GM23338 (cell line): Measurements from ENCODE around the gene FTH1. TPM values are rescaled to one million over a fixed set of nuclear protein-coding genes. Genes with fewer than 3 reads are reported as not detected.

Source experiments
- ATAC-seq: fragments of 200-7000 bp; cut with Tn5 transposase; 3 replicates; pipeline ENCODE4 v1.9.1; 2020
- DNase-seq: peaks from one replicate; pipeline ENCODE4 v3.0.0-alpha.2; 2015; ENCODE audit warnings: low spot score
- H2AFZ ChIP-seq: fragments of 200-600 bp; sonication (generic); 2 replicates; pipeline ENCODE4 v1.8.0; 2016; ENCODE audit warnings: antibody characterized with exemption, mild to moderate bottlenecking, moderate library complexity
- H3F3A ChIP-seq: fragments of 200-600 bp; sonication (generic); replicated peaks from 2 replicates; pipeline ENCODE4 v1.8.0; 2017; ENCODE audit warnings: antibody characterized with exemption, mixed run types, low read depth
- H3K27ac ChIP-seq: fragments of 200-600 bp; sonication (generic); 2 replicates; pipeline ENCODE4 v1.6.1; 2016; ENCODE audit warnings: low read depth
- H3K27me3 ChIP-seq: fragments of 200-600 bp; sonication (generic); 2 replicates; pipeline ENCODE4 v1.8.0; 2016; ENCODE audit warnings: mild to moderate bottlenecking, mixed run types, moderate library complexity; ENCODE audit not compliant: insufficient read depth
- H3K36me3 ChIP-seq: fragments of 200-600 bp; sonication (generic); 2 replicates; pipeline ENCODE4 v1.8.0; 2016; ENCODE audit warnings: mild to moderate bottlenecking; ENCODE audit not compliant: insufficient read depth
- H3K4me1 ChIP-seq: fragments of 200-600 bp; sonication (generic); 2 replicates; pipeline ENCODE4 v1.8.0; 2016; ENCODE audit warnings: mild to moderate bottlenecking, moderate library complexity; ENCODE audit not compliant: insufficient read depth
- H3K4me2 ChIP-seq: fragments of 200-600 bp; sonication (generic); 2 replicates; pipeline ENCODE4 v1.7.1; 2017; ENCODE audit warnings: mixed run types
- H3K4me3 ChIP-seq: fragments of 200-600 bp; sonication (generic); 2 replicates; pipeline ENCODE4 v1.6.1; 2016; ENCODE audit warnings: mixed run types
- H3K79me2 ChIP-seq: fragments of 200-600 bp; sonication (generic); replicated peaks from 2 replicates; pipeline ENCODE4 v1.8.0; 2017; ENCODE audit warnings: mild to moderate bottlenecking; ENCODE audit not compliant: insufficient read depth
- H3K9me2 ChIP-seq: fragments of 200-600 bp; sonication (generic); 2 replicates; pipeline ENCODE4 v1.8.0; 2017; ENCODE audit not compliant: insufficient read depth
- H4K20me1 ChIP-seq: fragments of 200-600 bp; sonication (generic); replicated peaks from 2 replicates; pipeline ENCODE4 v1.8.0; 2017; ENCODE audit warnings: mild to moderate bottlenecking; ENCODE audit not compliant: insufficient read depth
- H3K27ac Mint-ChIP-seq: 2 replicates; pipeline ENCODE4 v1.8.0; 2020; ENCODE audit warnings: inconsistent platforms, mild to moderate bottlenecking, moderate library complexity, mixed read lengths
- H3K27me3 Mint-ChIP-seq: 3 replicates; pipeline ENCODE4 v1.8.0; 2022; ENCODE audit warnings: low read depth, mild to moderate bottlenecking, moderate library complexity, mixed read lengths, inconsistent platforms; ENCODE audit not compliant: insufficient read depth, poor library complexity
- H3K36me3 Mint-ChIP-seq: 3 replicates; pipeline ENCODE4 v1.8.0; 2021; ENCODE audit warnings: low read depth, mild to moderate bottlenecking, inconsistent platforms, moderate library complexity, mixed read lengths
- H3K4me1 Mint-ChIP-seq: 3 replicates; pipeline ENCODE4 v1.8.0; 2020; ENCODE audit warnings: mild to moderate bottlenecking, inconsistent platforms, mixed read lengths
- H3K4me3 Mint-ChIP-seq: 3 replicates; pipeline ENCODE4 v1.8.0; 2021; ENCODE audit warnings: moderate library complexity, mild to moderate bottlenecking, inconsistent platforms, mixed read lengths
- H3K9me3 Mint-ChIP-seq: 3 replicates; pipeline ENCODE4 v1.8.0; 2020; ENCODE audit warnings: moderate library complexity, mild to moderate bottlenecking, inconsistent platforms, mixed read lengths
- CREB1 ChIP-seq: fragments of 250-450 bp; sonication (Bioruptor Pico); IDR thresholded peaks from 2 replicates; pipeline ENCODE4 v1.5.0; 2020; ENCODE audit warnings: low read depth, mild to moderate bottlenecking, moderate library complexity
- CTCF ChIP-seq, 2 experiments: fragments of 200-600 bp in 1 of 2; sonication (generic) in 1 of 2; conservative IDR thresholded peaks; 2 replicates each; pipeline versions ENCODE4 v1.5.1 to v1.6.1; 2016 to 2017; ENCODE audit warnings: antibody characterized with exemption in 2 of 2, low read depth in 2 of 2, mild to moderate bottlenecking in 2 of 2, moderate library complexity in 1 of 2
- ETS1 ChIP-seq: IDR thresholded peaks from 2 replicates; pipeline ENCODE4 v1.6.1; 2016; ENCODE audit warnings: antibody characterized with exemption
- EZH2 ChIP-seq: fragments of 200-600 bp; sonication (generic); IDR thresholded peaks from one replicate; pipeline ENCODE4 v1.8.0; 2017; ENCODE audit warnings: antibody characterized with exemption, mild to moderate bottlenecking, low read depth; ENCODE audit not compliant: unreplicated experiment
- EZH2phosphoT487 ChIP-seq: fragments of 200-600 bp; sonication (generic); IDR thresholded peaks from one replicate; pipeline ENCODE4 v1.8.1; 2018; ENCODE audit warnings: antibody characterized with exemption; ENCODE audit not compliant: unreplicated experiment
- POLR2AphosphoS5 ChIP-seq: IDR thresholded peaks from 2 replicates; pipeline ENCODE4 v1.6.1; 2016; ENCODE audit warnings: antibody characterized with exemption, low read depth
- ZNF331 ChIP-seq: fragments of 250-450 bp; sonication (Bioruptor Pico); IDR thresholded peaks from 2 replicates; pipeline ENCODE4 v1.5.0; 2020; ENCODE audit warnings: low read depth, mild to moderate bottlenecking, moderate library complexity
- polyA plus RNA-seq: library from polyadenylated mRNA; unstranded; fragments of >200 nt; fragmentation: Nextera tagmentation; extraction: Ambion mirVana; gene quantifications from 2 replicates; pipeline ENCODE4 v1.2.1, GENCODE V29; 2016
- total RNA-seq: library from RNA; depleted of rRNA; stranded (reverse); fragments of >200 nt; shearing (Covaris generic); gene quantifications from 2 replicates; pipeline ENCODE4 v1.2.3, GENCODE V29; 2014

The FTH1 gene
- total and polyA plus RNA-seq, 2 experiments from 2014 or later: 718 to 2,750 TPM

DNA sequence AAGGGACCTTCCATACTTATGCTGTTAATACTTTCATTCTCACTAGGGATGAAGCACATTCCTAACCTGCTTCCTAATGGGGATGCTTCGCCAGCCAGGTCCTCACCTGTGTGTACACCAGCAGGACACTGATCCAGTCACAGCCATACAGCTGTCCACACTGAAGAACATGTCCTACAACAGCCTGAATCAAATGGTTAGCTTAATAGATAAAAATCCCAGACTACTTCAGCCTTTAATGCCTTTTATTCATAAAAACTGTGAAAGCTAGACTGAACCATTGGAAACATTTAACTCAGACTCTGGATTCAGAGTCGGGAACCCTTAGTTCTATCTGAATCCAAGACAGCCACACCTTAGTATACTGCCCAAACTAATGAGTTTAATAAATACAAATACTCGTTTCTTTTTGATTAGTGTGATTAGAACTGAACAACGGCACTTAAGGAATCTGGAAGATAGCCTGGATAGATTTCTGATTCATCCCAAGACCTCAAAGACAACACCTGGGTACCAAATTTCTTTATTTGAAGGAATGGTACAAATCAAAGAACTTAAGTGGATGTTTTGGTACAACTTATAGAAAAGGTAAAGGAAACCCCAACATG lies 3.3 kb downstream of the FTH1 start:
- Mint-ChIP-seq H3K36me3 (peaks cover 49% of the 10 kb centered on the region), H3K9me3 (peaks cover 2% of the 10 kb centered on the region; the same call in 2 of the 3 replicates), H3K4me3 (peak overlapping the region; percentile 95; the same call in 2 of the 3 replicates), H3K27me3 (peaks cover 22% of the 10 kb centered on the region), H3K27ac (no peak overlapping the region), H3K4me1 (peaks cover 20% of the 10 kb centered on the region)
- Histone ChIP-seq H3K36me3 (peaks cover 27% of the 10 kb centered on the region), H3F3A (peaks cover 27% of the 10 kb centered on the region), H4K20me1 (peaks cover 32% of the 10 kb centered on the region), H3K79me2 (peaks cover 43% of the 10 kb centered on the region), H3K27ac (no peak overlapping the region), H3K4me2 (no peak overlapping the region), H3K4me1 (peaks cover 23% of the 10 kb centered on the region), H3K4me3 (no peak overlapping the region), H3K27me3 (no peaks in the 10 kb centered on the region), H3K9me2 (no peaks in the 10 kb centered on the region), H2AFZ (no peak overlapping the region)
- ATAC-seq (no peak), DNase-seq (no peak)
- no peak for TF ChIP-seq POLR2AphosphoS5
- TF ChIP-seq CTCF (conservative IDR thresholded peaks at IDR 0.05; ENCODE audit: low read depth in 2 of 2): no peak
- TF ChIP-seq ZNF331 (CRISPR knock-in tag): no peak
- no peak for TF ChIP-seq EZH2phosphoT487

DNA sequence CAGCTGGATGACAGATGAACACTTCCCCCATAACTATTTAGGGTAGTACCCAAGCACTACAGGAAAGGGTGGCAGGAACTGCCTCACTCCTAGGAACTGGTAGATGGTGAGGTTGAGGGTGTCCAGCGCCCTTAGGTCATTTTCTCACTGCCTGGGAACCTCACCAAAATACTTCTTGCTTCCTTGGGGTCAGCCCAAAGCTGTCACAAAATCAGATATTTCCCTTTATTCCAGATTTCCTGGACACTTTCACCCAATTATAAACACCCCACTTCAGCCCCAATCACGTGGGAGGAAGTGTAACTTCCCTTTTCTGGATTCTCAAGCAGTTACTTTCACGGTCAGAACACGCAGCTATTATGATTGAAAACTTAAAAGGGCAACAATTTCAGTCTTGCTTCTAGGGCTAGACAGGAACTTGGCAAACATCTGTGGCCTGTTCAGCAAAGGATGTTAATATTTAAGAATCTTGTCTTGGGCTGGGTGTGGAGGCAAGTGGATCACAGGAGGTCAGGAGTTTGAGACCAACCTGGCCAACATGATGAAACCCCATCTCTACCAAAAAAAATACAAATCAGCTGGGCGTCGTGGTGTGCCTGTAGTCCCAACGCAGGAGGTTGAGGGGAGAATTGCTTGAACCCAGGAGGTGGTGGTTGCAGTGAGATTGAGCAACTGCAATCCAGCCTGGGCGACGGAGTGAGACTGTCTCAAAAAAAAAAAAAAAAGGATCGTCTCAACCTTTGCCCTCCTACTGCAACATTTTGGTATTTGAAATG lies 4.0 kb downstream of the FTH1 start:
- H3K27me3 ChIP-seq: no peaks in the 10 kb centered on the region
- peaks cover 27% of the 10 kb centered on the region for H3K36me3 ChIP-seq
- no peaks in the 10 kb centered on the region for H3K9me2 ChIP-seq
- H3K27ac Mint-ChIP-seq: 0 out of 2 replicates have a peak overlapping the region, but pooled peaks have one; percentile 59
- peaks cover 27% of the 10 kb centered on the region for H3F3A ChIP-seq
- peaks cover 49% of the 10 kb centered on the region for H3K36me3 Mint-ChIP-seq
- H4K20me1 ChIP-seq: peaks cover 32% of the 10 kb centered on the region
- DNase-seq (no peak), ATAC-seq (no peak)
- H3K79me2 ChIP-seq: peaks cover 36% of the 10 kb centered on the region
- no peak overlapping the region for H3K27ac ChIP-seq
- peaks cover 2% of the 10 kb centered on the region; the same call in 2 of the 3 replicates for H3K9me3 Mint-ChIP-seq
- H3K4me1 ChIP-seq: peaks cover 17% of the 10 kb centered on the region
- no peak overlapping the region for H2AFZ ChIP-seq
- H3K4me3 Mint-ChIP-seq: peak overlapping the region; percentile 49; the same call in 1 of the 3 replicates
- H3K4me3 ChIP-seq: no peak overlapping the region
- H3K27me3 Mint-ChIP-seq: peaks cover 24% of the 10 kb centered on the region
- peaks cover 15% of the 10 kb centered on the region for H3K4me1 Mint-ChIP-seq
- H3K4me2 ChIP-seq: no peak overlapping the region
- TF ChIP-seq ETS1: no peak
- TF ChIP-seq EZH2: no peak
- no peak for TF ChIP-seq ZNF331 (CRISPR knock-in tag)
- TF ChIP-seq CREB1 (CRISPR knock-in tag): no peak
- no peak for TF ChIP-seq CTCF (conservative IDR thresholded peaks at IDR 0.05; ENCODE audit: low read depth in 2 of 2)
